Measurements from ENCODE around the gene TNNC1.

TNNC1 gene

GRCh38 chr3:52483577-52484381 lies 29.9 kb upstream of the TNNC1 start:
- no peak for DNase-seq

- no peak for DNase-seq
Measured at GRCh38 chr3:52483081-52483480, 29.2 kb upstream of the TNNC1 start.

DNA sequence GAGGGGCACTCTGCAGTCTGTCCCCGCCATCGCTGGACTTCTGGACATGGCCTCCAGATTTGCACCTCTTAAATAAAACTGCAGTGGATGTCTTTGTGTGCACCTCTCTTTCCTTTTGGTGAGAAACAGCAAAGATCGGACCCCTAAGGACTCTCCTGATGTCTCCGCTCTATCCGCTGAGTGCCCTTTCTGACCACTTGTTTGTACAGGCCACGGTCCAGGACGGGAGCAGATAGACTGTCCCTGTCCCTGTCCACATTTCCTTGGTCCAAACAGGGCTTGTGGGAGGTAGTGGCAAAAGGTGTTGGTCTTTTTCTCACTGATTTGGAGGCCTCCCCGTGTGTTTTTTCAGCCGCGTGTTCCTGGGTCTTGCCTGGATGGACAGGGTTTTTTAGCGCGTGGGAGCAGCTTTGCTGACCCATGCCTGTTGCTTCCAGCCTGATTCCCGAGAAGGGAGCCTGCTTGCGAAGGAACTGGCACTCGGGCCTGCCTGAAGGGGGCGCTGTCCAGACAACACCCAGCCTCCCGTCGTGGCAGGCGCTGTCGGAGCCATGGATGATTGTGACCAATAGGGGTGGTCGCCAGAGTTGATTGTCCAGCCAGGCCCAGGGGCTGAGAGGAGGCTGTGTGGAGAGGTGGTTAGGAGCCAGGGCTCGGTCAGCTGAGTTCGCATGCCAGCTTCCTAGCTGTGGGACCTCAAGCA lies 28.1 kb upstream of the TNNC1 start:
- no peak for DNase-seq

GRCh38 chr3:52480768-52481715 lies 27.2 kb upstream of the TNNC1 start:
- no peak for DNase-seq

- no peak for DNase-seq
Measured at GRCh38 chr3:52479877-52480575, 26.2 kb upstream of the TNNC1 start.

DNA sequence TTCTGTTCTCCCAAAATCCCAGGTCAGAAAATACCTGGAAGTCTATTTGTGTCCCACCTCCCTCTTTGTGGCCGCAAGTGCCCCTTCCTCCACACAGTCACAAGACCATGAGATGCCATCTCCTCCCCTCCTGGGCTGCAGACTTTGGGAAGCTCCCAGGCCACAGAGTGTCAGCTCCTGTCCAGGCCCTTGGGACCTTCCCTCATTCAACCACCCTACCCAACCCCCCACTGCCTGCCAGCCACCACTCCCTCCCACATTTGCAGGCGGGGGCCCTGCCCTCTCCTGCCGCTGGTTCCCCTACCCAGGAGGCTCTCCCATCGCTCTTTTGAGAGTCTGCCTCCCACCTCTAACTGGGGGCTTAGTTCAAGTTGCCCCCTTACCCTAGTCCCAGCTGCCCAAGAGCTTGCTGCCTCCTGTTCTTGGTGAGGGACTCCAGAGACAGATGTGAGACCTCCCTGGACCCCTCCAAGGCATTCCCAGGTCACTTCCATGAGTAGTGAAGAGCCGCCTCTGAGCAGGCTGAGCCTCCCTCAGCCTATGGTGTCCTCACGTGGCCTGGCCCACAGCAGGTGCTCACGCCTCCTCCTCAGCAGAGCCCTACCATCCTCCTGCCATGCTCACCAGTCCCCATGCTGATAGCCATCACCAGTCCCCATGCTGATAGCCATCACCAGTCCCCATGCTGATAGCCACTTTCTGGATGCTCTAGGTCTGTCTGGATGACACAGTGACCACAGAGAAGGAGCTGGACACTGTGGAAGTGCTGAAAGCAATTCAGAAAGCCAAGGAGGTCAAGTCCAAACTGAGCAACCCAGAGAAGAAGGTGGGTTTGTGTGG lies 25.4 kb upstream of the TNNC1 start:
- DNase-seq, result no peak

DNA sequence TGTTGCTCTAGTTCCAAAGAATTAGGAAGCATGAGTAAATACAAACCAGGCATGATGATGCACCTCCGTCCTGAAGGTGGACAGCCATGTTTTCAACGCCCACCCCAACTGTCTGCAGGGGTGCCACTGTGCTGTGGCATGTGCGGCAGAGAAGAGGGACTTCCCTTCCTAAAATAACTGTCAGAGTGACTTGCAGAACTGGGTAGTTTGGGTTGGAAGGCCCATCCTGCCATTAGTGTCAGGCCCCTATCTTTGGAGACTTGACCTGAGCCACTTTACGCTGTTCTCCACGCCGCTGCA lies 23.9 kb upstream of the TNNC1 start:
- no peak for DNase-seq

- no peak for DNase-seq
Measured at GRCh38 chr3:52477076-52477795, 23.4 kb upstream of the TNNC1 start.

DNA sequence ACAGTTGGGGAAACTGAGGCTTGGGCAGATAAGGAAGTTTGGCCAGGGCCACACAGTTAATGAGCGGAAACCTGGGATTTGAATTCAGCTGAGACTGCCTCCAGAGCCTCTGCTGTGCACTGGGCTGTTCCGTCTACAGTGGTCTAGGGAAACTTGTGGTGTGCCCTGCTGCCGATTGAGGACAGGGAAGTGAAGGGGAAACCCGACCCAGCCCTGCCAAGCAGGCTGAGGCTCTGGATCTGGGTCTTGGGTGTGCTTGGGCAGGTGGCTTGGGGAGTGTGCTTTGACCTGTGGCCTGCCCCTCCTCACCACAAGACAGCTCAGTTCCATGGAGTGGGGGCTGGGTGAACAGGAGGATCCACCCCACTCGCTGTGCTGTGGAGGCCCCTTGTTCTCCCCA lies 19.2 kb upstream of the TNNC1 start:
- no peak for DNase-seq

- DNase-seq, result no peak
Measured at GRCh38 chr3:52472239-52473000, 18.6 kb upstream of the TNNC1 start.

DNA sequence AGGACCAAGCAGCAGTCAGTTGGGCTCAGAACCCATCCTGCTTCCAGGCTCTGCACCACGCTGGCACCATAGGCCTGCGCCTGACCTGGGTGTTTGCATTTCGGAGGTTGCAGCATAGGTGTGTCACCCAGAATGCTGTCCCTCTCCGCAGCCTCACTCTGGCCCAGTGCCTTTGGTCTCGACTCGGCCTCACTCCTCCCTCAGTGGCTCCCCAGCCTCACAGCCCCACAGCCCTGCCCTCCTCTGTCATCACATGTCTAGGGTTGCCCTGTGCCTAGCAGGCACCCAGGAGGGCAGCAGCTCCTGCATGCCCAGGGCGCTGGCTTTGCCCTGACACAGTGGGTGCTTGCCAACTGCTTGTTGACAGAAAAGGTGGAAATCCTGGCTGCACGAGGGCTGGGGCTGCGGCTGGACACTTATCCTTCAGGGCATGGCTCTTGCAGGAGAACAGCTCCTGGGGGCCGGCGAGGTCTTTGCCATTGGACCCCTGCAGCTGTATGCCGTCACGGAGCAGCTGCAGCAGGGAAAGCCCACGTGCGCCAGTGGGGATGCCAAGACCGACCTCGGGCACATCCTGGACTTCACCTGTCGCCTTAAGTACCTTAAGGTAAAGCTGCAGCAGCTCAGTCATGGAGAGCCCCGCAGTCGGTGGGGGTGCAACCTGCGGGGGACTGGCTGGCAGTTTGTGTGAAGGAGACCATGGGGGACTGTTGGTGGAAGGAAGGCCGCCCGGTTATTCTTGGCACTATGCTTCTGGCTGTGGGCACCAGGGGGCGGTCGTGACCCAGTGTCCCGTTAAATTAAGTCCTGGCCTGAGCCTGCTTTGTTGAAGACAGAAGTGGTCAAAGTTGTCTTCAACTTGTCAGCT lies 17.8 kb upstream of the TNNC1 start:
- no peak for DNase-seq

GRCh38 chr3:52470920-52471319 lies 17.1 kb upstream of the TNNC1 start:
- no peak for DNase-seq

GRCh38 chr3:52469001-52469400 lies 15.2 kb upstream of the TNNC1 start:
- DNase-seq, result no peak

- DNase-seq, result no peak
Measured at GRCh38 chr3:52468336-52468735, 14.5 kb upstream of the TNNC1 start.

DNA sequence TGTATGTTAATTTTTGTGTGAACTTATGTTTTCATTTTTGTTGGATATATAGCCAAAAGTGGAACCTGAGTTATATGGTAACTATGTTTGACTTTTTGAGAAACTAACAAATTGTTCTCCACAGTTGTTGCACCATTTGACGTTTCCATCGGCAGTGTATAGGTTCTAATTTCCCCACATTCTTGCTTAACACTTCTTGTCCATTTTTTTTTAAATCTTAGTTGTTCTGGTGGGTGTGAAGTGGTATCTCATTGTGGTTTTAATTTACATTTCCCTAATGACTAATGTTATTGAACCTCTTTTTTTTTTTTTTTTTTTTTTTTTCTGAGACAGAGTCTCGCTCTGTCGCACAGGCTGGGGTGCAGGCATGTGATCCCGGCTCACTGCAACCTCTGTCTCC lies 9.6 kb upstream of the TNNC1 start:
- no peak for DNase-seq

DNA sequence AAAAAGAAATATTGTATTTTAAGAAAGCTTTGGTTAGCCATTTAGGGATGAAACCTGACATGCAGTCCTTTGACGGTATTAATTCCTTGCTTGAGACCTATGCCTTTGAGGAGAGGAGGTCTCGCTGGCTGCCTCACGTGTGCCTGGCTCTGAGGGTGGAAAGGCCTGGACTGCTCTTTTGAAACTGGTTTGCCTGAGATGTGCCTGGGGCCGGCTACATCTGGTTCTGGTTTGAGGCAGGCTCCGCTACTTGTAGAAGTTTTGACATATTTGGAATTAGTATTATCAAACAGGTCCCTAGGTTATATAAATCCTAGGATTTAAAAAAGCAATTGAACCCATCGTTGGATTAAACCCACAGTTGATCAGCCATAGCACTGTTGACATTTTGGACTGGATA lies 8.0 kb upstream of the TNNC1 start:
- no peak for DNase-seq

DNA sequence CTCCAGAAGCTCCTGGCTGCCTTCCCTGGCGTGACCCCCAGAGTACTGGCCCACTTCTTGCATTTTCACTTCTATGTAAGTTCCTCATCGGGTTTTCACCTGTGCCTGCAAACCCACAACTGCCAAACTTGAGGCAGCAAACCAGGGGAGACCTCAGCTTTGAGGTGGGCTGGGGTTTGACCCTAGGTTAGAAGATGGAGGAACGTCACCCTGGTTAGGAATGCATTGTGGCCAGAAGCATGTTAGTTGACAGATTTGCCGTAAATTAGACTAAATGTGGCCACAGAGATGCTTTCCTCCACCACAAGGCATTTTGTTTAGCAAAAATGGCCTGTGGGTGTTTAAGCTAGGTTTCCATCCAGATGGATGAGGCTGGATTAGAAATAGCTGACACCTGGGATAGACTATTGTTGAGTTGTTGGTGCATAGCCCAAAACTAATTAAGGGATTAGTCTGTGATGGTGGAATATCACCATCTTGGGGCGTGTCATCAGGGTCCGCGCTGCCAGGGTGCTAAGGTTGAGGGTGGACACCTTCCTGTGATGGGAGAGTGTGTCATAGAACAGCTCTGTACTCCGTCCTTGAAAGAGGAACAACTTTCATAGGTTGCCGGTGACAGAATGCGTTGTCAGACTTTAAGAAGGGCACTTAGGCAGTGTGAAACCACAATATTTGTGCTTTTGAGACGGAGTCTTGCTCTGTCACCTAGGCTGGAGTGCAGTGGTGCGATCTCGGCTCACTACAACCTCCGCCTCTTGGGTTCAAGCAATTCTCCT lies 5.1 kb upstream of the TNNC1 start:
- DNase-seq, result no peak

GRCh38 chr3:52458031-52458760 lies 4.4 kb upstream of the TNNC1 start:
- no peak for DNase-seq
